HG03575 (cell line): ENCODE data around the gene AQP7.

Experiments
- ATAC-seq: cut with Tn5 transposase; IDR thresholded peaks from one replicate; pipeline ENCODE4 v1.9.1; 2021; ENCODE audit not compliant: unreplicated experiment, insufficient number of reproducible peaks, low FRiP score; ENCODE audit errors: extremely low read depth

AQP7 gene

GRCh38 chr9:33344145-33344544 lies 58.2 kb downstream of the AQP7 start:
- ATAC-seq = no peak

- ATAC-seq = no peak
Measured at GRCh38 chr9:33341182-33341581, 61.2 kb downstream of the AQP7 start.

DNA sequence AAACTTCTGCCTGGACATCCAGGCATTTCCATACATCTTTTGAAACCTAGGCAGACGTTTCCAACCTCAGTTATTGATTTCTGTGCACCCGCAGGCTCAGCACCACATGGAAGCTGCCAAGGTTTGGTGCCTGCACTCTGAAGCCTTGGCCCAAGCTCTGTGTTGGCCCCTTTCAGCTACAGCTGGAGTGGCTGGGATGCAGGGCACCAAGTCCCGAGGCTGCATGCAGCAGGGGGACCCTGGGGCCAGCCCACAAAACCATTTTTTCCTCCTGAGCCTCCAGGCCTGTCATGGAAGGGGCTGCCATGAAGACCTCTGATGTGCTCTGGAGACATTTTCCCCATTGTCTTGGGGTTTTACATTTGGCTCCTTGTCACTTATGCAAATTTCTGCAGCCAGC lies 62.2 kb downstream of the AQP7 start:
- no peak for ATAC-seq
